ENCODE measurements around the gene TRPM2. TPM values are rescaled to one million over a fixed set of nuclear protein-coding genes. Genes with fewer than 3 reads are reported as not detected.
"Not testable (repeated sequence)": the region's sequence is repeated elsewhere in the genome, so short reads cannot be mapped to it uniquely, and the experiment has no call there.

The TRPM2 gene
- polyA plus RNA-seq, 4 donors = 0.55 to 1.5 (median 0.77) TPM

DNA sequence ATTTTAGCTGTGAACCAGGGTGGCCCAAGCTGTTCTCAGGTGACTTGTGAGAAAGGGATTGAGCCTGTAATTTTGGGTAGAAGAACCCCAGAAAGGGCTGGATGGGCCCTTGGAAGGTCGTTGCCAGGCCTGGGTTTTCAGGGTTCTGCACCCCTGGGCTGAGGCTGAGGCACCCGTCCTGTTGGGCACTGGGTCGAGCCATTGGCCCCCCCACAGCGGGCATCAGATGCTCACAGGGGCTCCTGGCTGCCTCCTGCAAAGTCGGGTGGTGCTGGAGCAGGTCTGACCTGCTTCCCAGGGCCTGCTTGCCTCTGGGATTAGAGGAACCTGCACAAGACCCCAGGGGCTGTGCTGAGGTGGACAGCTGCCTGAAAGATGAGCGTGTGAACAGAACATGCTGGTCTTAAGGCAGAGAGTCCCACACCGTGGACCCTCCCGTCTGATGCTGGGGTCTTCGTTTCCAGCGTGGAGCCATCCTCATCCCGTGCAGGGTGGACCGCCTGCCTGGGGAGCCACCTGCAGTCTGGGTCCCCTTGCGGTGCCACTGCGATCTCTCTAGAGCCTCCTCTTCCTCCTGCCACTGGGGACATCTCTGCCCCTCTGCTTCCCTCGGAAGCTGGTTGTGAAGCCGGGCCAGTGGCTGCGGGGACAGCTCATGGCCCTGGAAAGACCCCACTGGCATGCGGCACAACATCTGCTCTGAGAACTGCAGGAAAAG is 1.7 kb upstream of the TRPM2 start:
- no peak for DNase-seq (ENCODE audit: low read depth in 4 of 4, low spot score in 3 of 4)

GRCh38 chr21:44352253-44352860 is 1.1 kb upstream of the TRPM2 start:
- DNase-seq (ENCODE audit: low read depth in 4 of 4, low spot score in 3 of 4) = no peak

GRCh38 chr21:44354001-44354405 is 582 bp downstream of the TRPM2 start:
- DNase-seq (ENCODE audit: low read depth in 4 of 4, low spot score in 3 of 4) = no peak

DNA sequence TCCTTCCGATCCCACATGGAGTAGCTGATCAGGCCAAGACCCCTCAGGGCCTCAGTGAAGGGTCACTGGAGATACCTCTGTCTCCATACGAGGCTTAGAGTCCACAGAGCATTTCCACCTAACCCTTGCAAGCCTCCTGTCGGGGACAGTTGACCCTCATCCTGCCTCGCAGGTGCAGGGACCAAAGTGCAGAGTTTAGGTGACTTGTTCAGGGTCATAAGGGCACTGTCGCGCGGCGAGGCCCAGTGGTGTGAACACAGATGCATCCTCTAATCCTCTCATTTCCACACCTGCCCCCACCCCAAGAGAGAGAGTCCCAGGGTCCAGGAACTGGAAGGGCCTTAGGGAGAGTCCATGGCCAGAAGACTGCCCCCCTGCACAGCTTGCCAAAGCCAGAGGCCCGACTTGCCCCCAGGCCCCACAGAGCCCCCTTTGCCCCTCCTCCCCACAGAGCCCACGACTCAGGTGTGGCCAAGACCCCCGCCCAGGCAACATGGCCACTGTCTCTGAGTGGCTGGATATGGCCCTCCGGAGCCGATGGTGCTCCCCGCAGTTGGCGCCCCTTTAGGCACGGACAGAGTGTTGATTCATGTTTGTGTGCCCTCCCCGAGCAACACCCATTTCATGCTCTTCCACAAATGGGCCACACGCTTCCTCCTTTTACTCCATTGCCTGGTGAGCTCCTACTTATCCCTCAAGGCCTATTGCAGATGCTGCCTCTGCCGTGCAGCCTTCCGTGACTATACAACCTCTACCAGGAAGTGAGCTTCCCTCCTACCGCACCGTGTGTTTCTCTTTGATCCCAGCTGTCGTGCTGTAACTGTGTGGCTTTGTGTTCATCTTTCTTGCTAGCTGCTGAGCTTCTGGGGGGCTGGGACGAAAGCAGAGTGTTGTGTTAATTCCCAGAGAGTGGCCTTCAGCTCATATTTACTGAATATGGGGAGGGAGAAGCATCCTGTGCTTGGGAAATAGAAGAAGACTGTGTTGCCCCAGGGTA is 1.7 kb downstream of the TRPM2 start:
- no peak for DNase-seq (ENCODE audit: low read depth in 4 of 4, low spot score in 3 of 4)

GRCh38 chr21:44356160-44356559 is 2.7 kb downstream of the TRPM2 start:
- DNase-seq (ENCODE audit: low read depth in 4 of 4, low spot score in 3 of 4) = no peak

GRCh38 chr21:44356636-44357035 is 3.2 kb downstream of the TRPM2 start:
- no peak for DNase-seq (ENCODE audit: low read depth in 4 of 4, low spot score in 3 of 4)

DNA sequence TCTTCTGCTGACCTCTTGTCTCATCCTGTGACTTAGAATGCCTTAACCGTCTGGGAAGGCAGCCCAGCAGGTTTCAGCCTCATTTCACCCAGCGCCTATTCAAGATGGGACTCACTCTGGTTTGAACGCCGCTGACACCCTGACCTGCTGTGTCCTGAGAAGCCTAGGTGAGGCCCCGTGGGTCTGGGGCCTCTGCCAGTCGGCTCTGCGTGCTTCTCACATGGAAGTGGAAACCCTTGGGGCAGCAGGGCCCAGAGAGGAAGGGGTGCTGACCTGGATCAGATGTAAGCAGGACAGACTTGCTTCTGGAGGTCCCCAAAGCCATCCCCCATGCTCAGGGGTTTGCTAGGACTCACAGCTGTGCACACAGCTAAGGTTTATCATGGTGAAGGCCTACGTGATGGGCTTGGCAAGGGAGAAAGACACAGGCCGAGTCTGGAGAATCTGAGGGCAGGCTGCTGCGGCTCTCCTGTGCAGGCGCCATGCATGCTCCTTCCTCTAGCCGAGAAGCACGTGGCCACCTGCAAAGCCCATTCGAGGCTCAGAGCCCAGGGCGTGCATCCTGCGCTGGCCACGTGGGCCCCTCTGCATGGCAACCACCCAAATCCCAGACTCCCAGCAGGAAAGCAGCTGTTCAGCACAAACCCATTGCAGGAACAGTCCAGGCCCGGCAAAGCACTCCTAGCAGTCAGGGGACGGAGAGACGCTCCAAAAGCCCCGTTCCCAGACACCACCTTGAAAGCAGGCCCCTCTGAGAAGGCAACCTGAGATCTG is 3.8 kb downstream of the TRPM2 start:
- no peak for DNase-seq (ENCODE audit: low read depth in 4 of 4, low spot score in 3 of 4)

GRCh38 chr21:44359396-44359795 is 6.0 kb downstream of the TRPM2 start:
- DNase-seq (ENCODE audit: low read depth in 4 of 4, low spot score in 3 of 4) = no peak

DNA sequence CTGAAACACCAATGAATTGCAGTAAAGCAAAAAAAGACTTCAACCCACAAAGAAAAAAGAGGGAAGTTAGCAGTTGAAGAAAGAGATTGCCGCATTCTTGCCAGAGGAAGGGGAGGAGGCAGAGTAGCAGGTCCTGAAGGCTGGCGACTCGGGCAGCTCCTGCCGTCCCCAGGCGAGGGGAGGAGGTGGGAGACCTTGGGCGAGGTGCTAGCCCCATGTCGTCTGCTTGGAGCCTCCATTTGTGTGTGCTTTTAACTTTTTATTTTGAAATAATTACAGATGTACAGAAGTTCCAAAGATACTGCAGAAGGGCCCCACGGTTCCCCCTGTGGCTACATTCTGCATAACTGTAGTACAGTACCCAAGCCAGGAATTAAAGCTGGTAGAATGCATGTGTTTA is 6.7 kb downstream of the TRPM2 start:
- no peak for DNase-seq (ENCODE audit: low read depth in 4 of 4, low spot score in 3 of 4)

DNA sequence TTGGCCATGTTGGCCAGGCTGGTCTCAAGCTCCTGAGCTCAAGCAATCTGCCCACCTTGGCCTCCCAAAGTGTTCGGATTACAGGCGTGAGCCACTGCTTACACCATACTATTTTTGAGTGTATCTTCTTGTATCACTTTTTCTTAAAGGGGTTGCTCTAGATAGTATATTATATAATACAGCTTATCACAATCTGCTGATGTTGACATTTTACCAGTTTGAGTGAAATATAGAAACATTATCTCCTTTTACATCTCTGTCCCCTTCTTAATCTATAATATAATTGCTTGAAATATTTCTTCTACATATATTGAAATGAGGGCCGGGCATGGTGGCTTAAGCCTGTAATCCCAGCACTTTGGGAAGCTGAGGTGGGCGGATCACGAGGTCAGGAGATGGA is 8.5 kb downstream of the TRPM2 start:
- not testable (repeated sequence) for DNase-seq (ENCODE audit: low read depth in 4 of 4, low spot score in 3 of 4)

DNA sequence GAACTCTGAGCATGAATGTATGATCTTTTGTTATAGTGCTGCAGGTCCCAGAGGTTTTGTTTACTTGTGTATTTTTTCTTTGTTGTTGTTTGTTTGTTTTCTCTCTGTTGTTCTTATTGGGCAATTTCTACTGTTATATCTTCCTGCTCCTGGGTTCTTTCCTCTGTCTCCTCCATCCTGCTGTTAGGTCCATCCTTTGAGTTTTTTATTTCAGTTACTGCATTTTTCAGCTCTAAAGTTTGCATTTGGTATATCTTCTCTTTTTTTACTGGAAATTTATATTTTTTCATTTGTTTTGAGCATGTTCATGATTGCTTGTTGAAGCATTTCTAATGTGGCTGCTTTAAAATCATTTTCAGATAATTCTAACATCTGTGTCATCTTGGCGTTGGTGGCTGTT is 9.9 kb downstream of the TRPM2 start:
- DNase-seq (ENCODE audit: low read depth in 4 of 4, low spot score in 3 of 4) = no peak

- no peak for DNase-seq (ENCODE audit: low read depth in 4 of 4, low spot score in 3 of 4)
These were observed 11.0 kb downstream of the TRPM2 start for GRCh38 chr21:44364151-44365053.

DNA sequence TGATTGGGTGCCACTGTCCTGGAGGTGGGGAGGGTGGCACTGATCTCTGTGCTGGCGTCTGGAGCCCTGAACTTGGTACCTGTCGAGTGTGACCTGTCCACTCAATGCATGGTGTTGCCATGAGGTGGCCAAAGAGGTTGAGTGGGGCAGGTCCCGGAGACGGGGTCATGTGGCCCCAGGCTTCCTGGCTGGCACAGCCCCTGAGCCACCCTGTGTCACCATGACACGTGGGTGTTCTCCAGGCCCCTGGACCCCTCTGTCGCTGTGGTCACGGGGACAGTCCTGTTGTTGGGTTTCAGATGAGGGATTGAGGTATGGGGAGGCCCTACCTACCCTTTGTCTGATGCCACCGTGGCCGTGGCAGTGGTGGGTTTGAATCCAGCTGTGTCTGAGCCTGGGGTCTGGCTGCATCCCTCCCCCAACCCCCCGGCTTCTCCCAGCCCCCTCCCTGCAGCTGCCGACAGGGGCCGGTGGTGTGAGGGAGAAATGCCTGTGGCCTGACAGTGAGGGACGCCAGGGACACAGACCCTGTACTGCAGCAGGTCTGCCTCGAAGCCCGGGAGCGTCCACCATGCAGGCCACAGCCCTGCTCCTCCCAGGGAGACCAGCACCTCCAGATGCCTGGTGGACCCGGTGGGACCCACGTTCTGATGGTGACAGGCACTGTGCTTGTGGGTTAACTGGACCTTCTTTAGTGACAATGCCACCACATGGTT is 12.0 kb downstream of the TRPM2 start:
- DNase-seq (ENCODE audit: low read depth in 4 of 4, low spot score in 3 of 4) = no peak

- DNase-seq (ENCODE audit: low read depth in 4 of 4, low spot score in 3 of 4) = no peak
These were observed 12.7 kb downstream of the TRPM2 start for GRCh38 chr21:44365967-44366585.

- DNase-seq (ENCODE audit: low read depth in 4 of 4, low spot score in 3 of 4) = no peak
These were observed 13.3 kb downstream of the TRPM2 start for GRCh38 chr21:44366586-44367211.

DNA sequence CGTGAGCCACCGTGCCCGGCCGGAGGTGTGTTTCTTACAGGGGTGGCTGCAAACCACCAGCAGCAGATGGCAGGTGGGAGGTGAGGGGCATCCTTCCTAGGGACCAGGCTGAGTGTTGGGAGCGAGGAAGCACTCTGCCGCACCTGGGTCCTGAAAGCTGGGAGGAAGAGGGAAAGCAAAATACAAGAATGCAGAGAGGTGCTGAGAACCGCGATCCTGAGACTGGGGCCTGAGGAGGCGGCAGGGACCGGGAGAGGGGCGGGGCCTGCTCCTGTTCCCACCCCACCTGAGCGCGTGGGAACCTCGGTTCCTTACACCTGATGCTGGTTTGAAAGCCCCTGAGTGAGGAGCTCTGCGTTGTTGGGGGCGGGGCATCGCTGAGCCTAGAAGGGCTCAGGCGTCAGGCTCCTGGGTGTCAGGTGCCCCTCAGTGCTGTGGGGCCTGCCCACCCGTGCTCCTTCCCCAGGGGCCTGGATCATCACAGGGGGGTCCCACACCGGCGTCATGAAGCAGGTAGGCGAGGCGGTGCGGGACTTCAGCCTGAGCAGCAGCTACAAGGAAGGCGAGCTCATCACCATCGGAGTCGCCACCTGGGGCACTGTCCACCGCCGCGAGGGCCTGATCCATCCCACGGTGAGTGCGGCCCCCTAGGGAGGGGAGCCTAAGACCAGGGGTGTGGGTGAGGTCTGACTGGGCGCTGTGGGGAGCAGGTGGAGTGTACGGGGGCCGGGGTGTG is 15.5 kb downstream of the TRPM2 start:
- no peak for DNase-seq (ENCODE audit: low read depth in 4 of 4, low spot score in 3 of 4)

DNA sequence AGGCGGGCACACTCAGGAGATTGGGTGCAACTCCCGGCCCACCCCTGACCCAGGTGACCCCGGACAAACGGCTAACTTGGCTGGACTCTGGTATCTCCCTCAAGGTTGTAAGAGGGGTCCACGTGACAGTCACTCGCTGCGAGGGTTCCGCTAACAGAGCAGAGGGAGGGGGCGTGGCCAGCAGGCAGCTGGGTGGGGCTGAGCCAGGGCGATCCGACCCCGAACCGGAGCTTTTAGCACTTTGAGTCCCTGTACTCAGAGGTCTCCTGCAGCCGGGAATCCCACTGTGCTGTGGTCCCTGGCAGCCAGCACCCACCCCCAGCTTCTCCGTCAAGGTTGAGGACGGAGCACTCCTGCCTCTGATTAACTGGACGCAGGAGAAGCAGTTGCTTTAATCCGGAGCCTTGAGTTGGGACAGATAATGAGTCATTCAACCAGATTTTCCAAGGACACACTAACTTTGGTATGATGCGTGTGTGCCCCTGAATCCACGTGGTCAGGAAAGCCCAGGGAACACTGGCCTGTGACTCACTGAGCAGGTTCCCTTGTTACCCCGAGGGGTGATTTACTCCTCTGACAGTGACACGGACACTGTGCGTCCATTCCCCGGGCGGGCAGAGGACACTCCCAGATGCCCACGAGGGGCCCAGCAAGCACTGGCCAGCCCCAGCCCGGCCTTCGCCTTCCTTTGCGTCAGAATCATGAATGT is 16.8 kb downstream of the TRPM2 start:
- peak in 2 of 4 donors; percentile 19 to 22 for DNase-seq (ENCODE audit: low read depth in 4 of 4, low spot score in 3 of 4)
